Measurements from ENCODE around the gene GIMAP2.

The GIMAP2 gene

GRCh38 chr7:150733482-150734095 lies 48.1 kb downstream of the GIMAP2 start:
- no peak for DNase-seq (ENCODE audit: low read depth)
- TF ChIP-seq CTCF (IDR thresholded peaks at IDR 0.05; ENCODE audit: control insufficient read depth, insufficient read depth, low read depth, low read length, missing control alignments): no peak
- no peak overlapping the region for H3K4me3 ChIP-seq (ENCODE audit: control insufficient read depth, low read depth, low read length)

- no peak overlapping the region for H3K4me3 ChIP-seq (ENCODE audit: control insufficient read depth, low read depth, low read length)
- no peak for TF ChIP-seq CTCF (IDR thresholded peaks at IDR 0.05; ENCODE audit: control insufficient read depth, insufficient read depth, low read depth, low read length, missing control alignments)
- no peak for DNase-seq (ENCODE audit: low read depth)
Measured at GRCh38 chr7:150734254-150734653, 48.7 kb downstream of the GIMAP2 start.

- DNase-seq (ENCODE audit: low read depth): no peak
- TF ChIP-seq CTCF (IDR thresholded peaks at IDR 0.05; ENCODE audit: control insufficient read depth, insufficient read depth, low read depth, low read length, missing control alignments): no peak
- no peak overlapping the region for H3K4me3 ChIP-seq (ENCODE audit: control insufficient read depth, low read depth, low read length)
Measured at GRCh38 chr7:150735596-150736358, 50.3 kb downstream of the GIMAP2 start.

- no peak for TF ChIP-seq CTCF (IDR thresholded peaks at IDR 0.05; ENCODE audit: control insufficient read depth, insufficient read depth, low read depth, low read length, missing control alignments)
- no peak overlapping the region for H3K4me3 ChIP-seq (ENCODE audit: control insufficient read depth, low read depth, low read length)
- DNase-seq (ENCODE audit: low read depth): no peak
Measured at GRCh38 chr7:150736864-150737263, 51.4 kb downstream of the GIMAP2 start.

- no peak for TF ChIP-seq CTCF (IDR thresholded peaks at IDR 0.05; ENCODE audit: control insufficient read depth, insufficient read depth, low read depth, low read length, missing control alignments)
- no peak for DNase-seq (ENCODE audit: low read depth)
- H3K4me3 ChIP-seq (ENCODE audit: control insufficient read depth, low read depth, low read length): no peak within 1 kb of the TSS
Measured at GRCh38 chr7:150737265-150738055, 52.0 kb downstream of the GIMAP2 start, which contains the start of gene GIMAP5. GIMAP5 (plus strand) TSS chr7:150737418; CDS start chr7:150740885, 3,467 bp downstream.

- no peak overlapping the region for H3K4me3 ChIP-seq (ENCODE audit: control insufficient read depth, low read depth, low read length)
- TF ChIP-seq CTCF (IDR thresholded peaks at IDR 0.05; ENCODE audit: control insufficient read depth, insufficient read depth, low read depth, low read length, missing control alignments): no peak
- no peak for DNase-seq (ENCODE audit: low read depth)
Measured at GRCh38 chr7:150738092-150738491, 52.6 kb downstream of the GIMAP2 start.

Measured in AG09309 (cell line).